GM21447 (cell line): ENCODE results near the gene DNAJB8.

Experiments
- ATAC-seq: cut with Tn5 transposase; IDR thresholded peaks from one replicate; pipeline ENCODE4 v1.9.1; 2021; ENCODE audit not compliant: unreplicated experiment

The DNAJB8 gene

GRCh38 chr3:128466840-128467541, at the start of gene DNAJB8:
DNAJB8 (minus strand) TSS chr3:128466890; CDS start chr3:128463245, 3,645 bp downstream.
- no peak for ATAC-seq

DNA sequence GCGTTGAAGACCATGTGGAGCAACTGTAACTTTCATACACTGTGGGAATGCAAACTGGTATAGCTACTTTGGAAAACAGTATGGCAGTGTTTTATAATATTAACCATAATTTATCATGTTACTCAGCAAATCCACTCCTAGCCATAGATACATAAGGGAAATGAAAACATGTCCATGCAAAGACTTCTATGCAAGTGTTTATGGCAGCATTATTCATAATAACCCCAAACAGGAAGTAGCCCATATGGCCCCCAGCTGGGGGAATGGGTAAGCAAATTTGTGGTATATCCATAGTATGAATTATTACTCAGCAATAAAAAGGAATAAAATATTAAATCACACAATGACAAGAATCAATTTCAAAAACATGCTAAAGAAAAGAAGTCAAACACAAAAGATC, 49.3 kb upstream of the DNAJB8 start:
- ATAC-seq: no peak

DNA sequence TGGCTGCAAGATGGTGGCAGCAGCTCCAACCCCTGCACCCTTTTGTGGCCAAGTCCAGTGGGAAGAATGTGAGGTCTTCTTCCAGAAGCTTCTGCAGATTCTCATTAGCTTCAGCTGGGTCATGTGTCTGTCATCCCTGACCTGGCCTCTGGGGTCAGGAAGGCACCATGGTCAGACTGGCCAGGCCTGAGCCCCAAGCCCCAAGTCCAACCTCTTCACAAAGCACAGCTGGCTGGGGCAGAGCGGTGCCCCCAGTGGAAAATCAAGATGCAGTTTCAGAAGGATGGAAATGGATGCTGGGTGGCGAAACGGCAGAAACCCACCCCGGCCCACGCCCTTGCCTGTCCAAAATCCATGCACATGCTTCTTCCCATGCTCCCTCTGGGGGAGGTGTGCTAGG, 42.2 kb upstream of the DNAJB8 start:
- ATAC-seq: no peak

- ATAC-seq: no peak
Measured at GRCh38 chr3:128506754-128507153, 40.1 kb upstream of the DNAJB8 start.

DNA sequence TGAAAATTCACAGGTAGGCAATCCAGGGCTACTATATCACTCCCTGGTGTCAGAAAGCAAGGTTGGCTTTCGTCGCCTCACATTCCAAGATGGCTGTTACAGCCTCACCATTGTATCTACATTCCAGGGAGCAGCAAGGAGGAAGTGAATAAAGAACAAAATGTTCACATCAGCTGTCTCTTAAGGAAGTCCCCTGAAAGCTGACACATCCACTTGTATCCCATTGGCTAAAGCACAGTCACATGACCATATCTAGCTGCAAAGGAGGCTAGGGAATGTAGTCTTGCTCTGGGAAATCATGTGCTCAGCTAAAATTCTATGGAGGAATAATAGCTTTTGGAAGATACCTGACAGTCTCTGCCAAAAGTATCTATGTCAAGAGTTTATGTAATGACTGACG, 39.1 kb upstream of the DNAJB8 start:
- ATAC-seq: no peak

DNA sequence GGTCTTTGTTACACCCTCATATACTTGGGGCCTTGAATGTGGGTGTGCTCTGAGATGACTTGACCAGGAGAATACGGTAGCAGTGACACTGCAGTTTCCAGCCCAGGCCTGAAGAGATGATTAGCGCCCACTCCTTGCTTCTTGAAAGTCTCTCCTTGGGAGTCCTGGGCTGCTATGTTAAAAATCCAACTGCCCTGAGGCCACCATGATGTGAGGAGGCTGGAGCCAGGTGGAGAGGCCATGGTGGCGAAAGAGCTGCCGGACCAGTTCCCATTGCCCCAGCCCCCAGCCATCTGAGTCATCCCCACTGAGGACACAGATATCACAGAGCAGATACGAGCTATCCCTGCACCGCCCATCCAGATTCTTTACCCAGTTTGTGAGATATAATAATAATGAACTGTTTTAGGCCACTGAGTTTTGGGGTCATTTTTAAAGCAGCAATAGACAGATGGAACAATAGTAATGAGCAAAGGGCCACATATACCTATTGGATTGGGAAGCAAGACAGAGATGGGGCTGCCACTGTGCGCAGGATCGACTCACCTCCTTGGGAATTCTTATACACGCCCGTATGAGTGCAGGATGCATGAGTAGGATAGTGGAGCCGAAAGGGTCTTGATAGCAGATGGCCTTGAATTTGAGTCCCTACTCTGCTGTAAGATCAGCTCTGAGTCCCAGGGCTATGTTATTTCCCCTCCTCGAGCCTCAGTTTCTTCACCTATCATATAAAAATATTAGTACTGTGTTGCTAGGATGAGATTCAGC, 38.5 kb upstream of the DNAJB8 start:
- ATAC-seq: no peak

GRCh38 chr3:128504533-128504915, 37.8 kb upstream of the DNAJB8 start:
- no peak for ATAC-seq

GRCh38 chr3:128503751-128504532, 37.3 kb upstream of the DNAJB8 start:
- no peak for ATAC-seq

- ATAC-seq: no peak
Measured at GRCh38 chr3:128503164-128503651, 36.5 kb upstream of the DNAJB8 start.

DNA sequence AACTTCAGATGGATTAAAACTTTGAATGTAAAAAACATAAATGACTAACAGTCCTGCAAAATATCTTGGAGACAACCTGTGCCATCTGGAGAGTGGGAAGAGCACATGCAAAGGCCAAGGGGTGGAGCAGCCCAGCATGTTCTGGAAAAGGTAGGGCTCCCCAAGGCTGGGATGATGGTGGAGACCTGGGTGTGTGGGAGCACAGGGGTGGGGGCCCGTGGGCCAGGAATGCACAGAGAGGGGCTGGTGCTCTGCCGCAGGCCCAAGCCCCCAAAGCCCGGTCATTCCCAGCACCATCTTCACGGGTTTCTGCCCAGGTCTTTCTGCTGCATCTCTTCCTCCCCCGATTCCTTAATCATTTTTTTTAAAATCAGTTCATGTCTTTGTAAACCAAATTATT, 36.0 kb upstream of the DNAJB8 start:
- no peak for ATAC-seq

DNA sequence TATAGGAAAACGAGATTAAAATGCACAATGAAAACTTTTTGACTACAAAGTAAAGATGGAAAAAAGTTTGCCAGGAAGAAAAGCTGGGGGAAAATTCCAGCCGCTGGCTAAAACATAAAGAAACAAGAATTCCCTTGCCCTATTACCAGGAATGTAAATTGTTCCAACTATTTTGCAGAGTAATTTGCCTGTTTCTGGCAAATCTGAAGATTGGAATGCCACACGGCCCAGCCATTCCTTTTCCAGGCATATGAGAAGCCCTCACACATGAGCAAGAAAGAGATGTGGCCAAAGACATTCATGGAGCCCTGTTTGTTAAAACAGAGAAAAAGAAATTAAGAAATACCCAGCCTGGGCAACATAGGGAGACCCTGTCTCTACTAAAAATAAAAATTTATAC, 34.7 kb upstream of the DNAJB8 start:
- ATAC-seq: no peak

DNA sequence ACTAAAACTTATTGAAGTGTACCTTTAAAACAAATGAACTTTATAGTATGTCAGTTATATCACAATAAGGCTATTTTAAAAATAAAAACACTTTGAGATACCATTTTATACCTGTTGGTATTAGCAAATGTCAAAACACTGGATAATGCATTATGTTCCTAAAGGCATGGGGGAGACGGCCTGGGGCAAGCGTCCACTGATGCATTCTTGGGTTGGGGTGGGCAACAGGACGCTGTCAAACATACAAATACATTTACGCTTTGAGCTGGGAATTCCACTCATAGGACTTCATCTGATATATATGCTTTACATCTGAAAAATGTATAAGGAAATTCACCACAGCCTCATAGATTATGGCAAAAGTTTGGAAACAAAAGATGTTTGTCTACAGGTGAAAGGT, 33.9 kb upstream of the DNAJB8 start:
- no peak for ATAC-seq

DNA sequence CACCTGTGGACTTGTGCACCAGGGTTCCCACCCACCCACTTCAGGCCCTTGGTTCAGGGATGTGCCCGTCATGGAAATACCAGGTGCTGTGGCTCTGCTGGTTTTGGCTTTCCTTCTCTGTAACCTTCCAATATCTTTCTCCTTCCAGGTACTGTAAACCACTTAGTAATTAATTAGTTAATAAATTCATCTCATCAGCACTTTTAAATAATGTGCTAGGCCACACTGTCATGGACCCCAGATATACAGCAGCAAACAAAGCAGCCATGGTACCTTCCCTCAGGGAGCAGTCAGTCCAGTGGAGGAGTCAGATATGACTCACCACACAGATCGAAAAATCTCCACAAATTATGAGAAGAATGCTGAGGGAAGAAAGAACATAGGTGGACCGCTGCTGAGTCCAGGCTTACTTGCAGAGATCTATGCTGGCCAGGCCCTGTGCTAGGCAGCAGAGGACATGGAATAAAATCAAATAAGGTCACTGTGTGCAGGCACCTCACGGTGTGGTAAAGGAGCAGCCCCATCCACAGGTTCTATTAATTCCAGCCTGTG, 33.1 kb upstream of the DNAJB8 start:
- no peak for ATAC-seq

DNA sequence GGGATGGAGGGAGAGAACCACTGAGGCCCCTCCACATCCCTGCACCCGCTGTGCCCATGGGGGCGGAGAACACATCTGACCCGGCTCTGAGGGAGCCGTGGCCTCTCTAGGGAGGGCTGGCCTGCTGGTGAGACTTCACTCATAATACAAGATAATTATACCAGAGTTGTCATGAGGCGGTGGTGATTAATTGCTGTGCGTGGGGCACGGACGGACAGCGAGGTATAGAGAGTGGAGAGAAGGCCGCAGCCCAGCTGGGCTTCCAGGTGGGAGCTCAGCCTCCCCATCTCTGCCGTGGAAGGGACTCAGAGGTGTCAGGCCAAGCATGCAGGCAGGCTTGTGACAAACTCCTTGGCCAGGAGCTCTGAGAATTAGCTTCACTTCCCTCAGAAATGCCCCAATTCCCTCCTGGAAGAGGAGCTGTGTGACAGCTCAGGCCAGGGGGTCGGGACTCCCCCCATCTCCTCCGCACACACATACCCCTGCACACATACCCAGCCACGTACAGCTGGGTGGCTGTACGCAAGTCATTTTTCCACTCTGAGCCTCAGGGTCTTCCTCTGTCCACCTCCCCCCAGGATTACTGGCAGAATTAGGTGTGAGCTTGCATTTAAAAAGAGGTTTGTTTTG, 32.3 kb upstream of the DNAJB8 start:
- no peak for ATAC-seq

DNA sequence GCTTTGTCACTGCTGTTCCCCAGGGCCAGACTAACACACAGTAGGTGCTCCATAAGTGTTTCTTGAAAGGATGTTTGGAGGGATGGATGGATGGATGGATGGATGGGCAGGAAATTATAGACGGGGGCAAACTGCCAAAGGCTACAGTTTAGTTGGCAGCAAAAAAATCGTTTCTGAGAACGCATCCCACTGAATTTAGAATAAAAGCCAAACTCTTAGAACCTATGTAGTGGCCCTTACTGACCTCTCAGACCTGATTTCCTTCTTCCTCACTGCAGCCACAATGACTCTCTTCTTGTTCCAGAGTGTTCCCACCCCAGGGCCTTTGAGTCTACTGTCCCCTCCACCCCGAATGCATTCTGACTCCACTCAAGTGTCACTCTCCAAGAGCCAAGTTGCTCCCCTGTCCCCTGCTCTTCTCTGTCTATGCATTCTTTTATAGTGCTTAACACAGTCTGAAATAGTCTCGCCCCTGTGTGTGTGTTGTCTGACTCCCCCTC, 31.5 kb upstream of the DNAJB8 start:
- ATAC-seq: no peak

DNA sequence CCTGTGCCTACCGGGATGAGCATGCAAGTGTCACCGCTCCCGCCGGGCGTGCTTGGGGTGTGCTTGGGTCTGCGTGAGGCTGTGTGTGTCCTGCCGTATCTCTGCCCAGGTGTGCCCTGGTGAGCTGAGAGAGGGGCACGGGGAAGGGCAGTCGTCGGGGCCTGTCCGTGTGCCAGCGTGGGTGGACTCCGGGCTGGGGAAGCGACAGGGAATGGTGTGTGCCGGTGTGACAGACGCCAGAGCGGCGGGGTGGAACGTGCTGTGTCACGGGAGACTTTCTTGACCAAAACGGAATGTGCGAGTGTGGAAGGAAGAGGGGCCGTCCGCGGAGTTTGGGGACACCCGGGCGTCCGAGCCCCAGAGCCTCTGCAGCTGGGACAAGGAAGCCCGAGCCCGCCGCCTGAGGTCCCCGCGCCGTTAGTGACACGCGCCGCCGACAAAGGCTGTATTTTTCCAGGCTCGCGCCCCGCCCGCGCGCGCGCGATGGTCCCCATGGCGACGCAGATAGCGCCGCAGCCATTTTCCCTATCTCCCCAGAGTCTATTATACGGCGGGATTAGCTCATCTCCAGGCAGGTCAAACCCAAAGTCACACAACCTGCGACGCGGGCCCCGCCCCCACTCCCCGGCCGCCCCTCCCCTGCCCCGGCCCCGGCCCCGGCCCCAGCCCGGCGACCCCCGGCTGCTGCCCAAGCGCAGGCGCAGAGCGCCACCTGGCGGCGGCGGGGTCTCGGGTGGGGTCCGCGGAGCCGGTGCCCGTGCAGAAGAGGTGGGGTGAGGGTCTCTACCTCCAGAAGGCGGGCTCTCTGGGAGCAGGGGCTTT, 30.8 kb upstream of the DNAJB8 start:
- ATAC-seq: no peak

- ATAC-seq: no peak
Measured at GRCh38 chr3:128496602-128497304, 30.1 kb upstream of the DNAJB8 start.

DNA sequence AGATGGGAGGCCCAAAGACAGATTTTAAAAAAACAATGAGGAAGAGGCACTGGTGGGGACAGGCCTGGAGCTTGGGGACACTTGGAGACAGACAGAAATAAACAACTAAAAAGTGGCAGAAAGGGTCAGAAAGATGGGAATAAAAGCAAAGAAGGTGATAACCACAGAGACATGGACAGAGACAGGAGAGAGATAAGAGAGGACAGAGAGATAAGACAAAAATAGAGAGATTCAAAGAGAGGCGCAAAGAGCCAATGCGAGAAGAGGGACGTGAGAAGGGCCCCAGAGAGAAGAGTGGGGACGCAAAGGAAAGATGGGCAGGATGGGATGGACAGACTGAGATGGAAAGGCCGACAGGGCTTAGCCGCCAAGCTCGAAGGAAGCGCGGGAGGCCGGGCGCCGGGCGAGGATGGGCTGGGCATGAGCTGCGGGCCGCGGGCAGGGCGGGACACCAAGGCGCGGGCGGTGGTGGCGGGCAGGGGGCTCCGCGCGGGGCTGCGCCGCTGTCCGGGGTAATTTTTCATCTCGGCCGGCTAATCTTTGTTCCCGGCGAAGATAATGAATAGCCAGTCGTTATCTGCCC, 29.4 kb upstream of the DNAJB8 start:
- no peak for ATAC-seq

DNA sequence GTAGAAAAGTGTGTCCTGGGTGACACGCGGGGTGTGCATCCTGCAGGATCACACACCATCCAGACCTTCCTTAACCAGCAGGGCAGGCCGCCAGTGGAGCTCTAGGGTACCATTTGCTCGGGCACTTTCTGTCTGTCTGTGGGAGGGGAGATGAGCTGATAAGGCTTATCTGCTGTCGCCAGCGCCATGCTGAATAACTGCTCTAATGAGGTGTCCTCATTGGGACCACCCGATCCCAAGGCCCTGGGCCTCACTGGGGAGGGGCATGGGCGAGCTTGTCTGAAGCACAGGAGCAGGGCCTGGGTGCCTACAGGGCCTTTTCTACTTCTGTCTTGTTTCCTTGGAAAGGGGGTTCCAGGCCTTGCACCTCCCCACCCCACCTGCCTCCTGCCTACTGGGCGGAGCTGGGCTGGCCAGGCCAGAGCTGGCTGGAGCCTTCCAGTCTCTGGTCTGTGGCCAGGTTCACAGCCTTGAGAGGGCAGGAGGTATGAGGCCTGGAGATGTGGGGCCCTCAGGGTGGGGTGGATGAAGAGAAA, 28.8 kb upstream of the DNAJB8 start:
- ATAC-seq: no peak
